HEK293T (cell line): ENCODE data around the gene GPC1.

Experiments
- ARNT ChIP-seq: fragments of 450-650 bp; IDR thresholded peaks from 2 replicates; pipeline ENCODE4 v1.6.1; 2017; ENCODE audit warnings: mild to moderate bottlenecking
- BHLHE40 ChIP-seq: fragments of 450-650 bp; IDR thresholded peaks from 2 replicates; pipeline ENCODE4 v1.6.1; 2016; ENCODE audit warnings: mild to moderate bottlenecking, moderate library complexity, borderline replicate concordance
- ELF4 ChIP-seq: fragments of 450-650 bp; IDR thresholded peaks from 2 replicates; pipeline ENCODE4 v1.6.1; 2017; ENCODE audit warnings: antibody characterized with exemption
- FOXA1 ChIP-seq: fragments of 450-650 bp; IDR thresholded peaks from 2 replicates; pipeline ENCODE4 v1.6.1; 2016; ENCODE audit warnings: mild to moderate bottlenecking
- FOXK2 ChIP-seq: fragments of 450-650 bp; IDR thresholded peaks from 2 replicates; pipeline ENCODE4 v1.6.1; 2016; ENCODE audit warnings: mild to moderate bottlenecking
- FOXM1 ChIP-seq: fragments of 450-650 bp; IDR thresholded peaks from 2 replicates; pipeline ENCODE4 v1.6.1; 2017; ENCODE audit warnings: mild to moderate bottlenecking, borderline replicate concordance
- L3MBTL2 ChIP-seq: fragments of 450-650 bp; conservative IDR thresholded peaks from 2 replicates; pipeline ENCODE4 v1.6.1; 2016; ENCODE audit warnings: mild to moderate bottlenecking
- SP1 ChIP-seq: fragments of 450-650 bp; IDR thresholded peaks from 2 replicates; pipeline ENCODE4 v1.6.1; 2017
- SUZ12 ChIP-seq: fragments of 450-650 bp; IDR thresholded peaks from 2 replicates; pipeline ENCODE4 v1.6.1; 2016; ENCODE audit warnings: mild to moderate bottlenecking
- TARDBP ChIP-seq: fragments of 450-650 bp; IDR thresholded peaks from 2 replicates; pipeline ENCODE4 v1.6.1; 2016

DNA sequence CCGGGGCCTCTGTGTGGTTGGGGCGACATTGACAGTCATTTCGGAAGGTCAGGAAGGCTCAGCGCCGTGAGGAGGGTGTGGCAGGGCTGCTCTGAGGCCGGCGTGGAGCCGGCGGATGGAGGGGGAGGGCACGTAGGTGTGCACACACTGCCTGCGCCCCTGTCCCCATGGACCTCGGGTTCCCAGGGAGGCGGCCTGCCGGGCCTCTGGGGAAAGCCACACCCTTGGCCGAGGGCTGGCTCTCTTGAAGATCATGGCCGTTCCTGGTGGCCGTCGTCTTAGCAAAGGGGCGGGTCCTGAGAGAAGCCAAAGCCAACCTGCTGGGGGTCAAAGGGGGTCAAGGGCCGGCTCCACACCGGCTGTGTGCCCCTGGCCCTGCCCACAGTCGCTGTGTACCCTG lies 11.9 kb downstream of the GPC1 start:
- TF ChIP-seq SP1 (no peak), BHLHE40 (no peak), SUZ12 (no peak), ELF4 (no peak), TARDBP (no peak), ARNT (no peak), L3MBTL2 (no peak), FOXA1 (no peak), FOXK2 (no peak), FOXM1 (no peak)
